Thoracic aorta (tissue), 2 donors: Measurements from ENCODE around the gene SRCIN1. TPM values are rescaled to one million over a fixed set of nuclear protein-coding genes. Genes with fewer than 3 reads are reported as not detected.
A peak's percentile ranks its signal among the peaks of the same experiment; 100 is the strongest.

Experiments used
- ATAC-seq: fragments of 150-250 bp; one replicate; pipeline ENCODE4 v1.8.0; 2017; ENCODE audit warnings: low read depth; ENCODE audit not compliant: insufficient number of reproducible peaks, low FRiP score
- DNase-seq: peaks from one replicate; pipeline ENCODE4 v3.0.0-alpha.2; 2020; ENCODE audit warnings: low spot score
- H3K27ac ChIP-seq, 2 donors: fragments of 200-600 bp; sonication (generic); 1 replicate in 1 of 2; 2 replicates in 1 of 2; pipeline ENCODE4 v1.5.1; 2016; ENCODE audit warnings: mild to moderate bottlenecking in 2 of 2, moderate library complexity in 2 of 2
- H3K27me3 ChIP-seq: fragments of 200-600 bp; sonication (generic); replicated peaks from 2 replicates; pipeline ENCODE4 v1.6.0; 2016; ENCODE audit warnings: mild to moderate bottlenecking; ENCODE audit not compliant: insufficient read depth
- H3K36me3 ChIP-seq: fragments of 200-600 bp; sonication (generic); one replicate; pipeline ENCODE4 v1.5.1; 2016
- H3K4me1 ChIP-seq, 2 donors: fragments of 200-600 bp; sonication (generic); 1 replicate in 1 of 2; 2 replicates in 1 of 2; pipeline versions ENCODE4 v1.5.1 to v1.6.0; 2016; ENCODE audit warnings: low read depth in 2 of 2, mild to moderate bottlenecking in 1 of 2; ENCODE audit not compliant: control insufficient read depth in 1 of 2
- H3K4me3 ChIP-seq: fragments of 200-600 bp; sonication (generic); 2 replicates; pipeline ENCODE4 v1.5.1; 2016; ENCODE audit warnings: mild to moderate bottlenecking
- H3K9me3 ChIP-seq: fragments of 200-600 bp; sonication (generic); 2 replicates; pipeline ENCODE4 v1.5.1; 2016
- CTCF ChIP-seq: fragments of 200-600 bp; sonication (generic); IDR thresholded peaks from one replicate; pipeline ENCODE4 v1.5.1; 2019; ENCODE audit warnings: antibody characterized with exemption
- total RNA-seq, 2 donors: library from RNA; depleted of rRNA; stranded (reverse); fragments of >200 nt; gene quantifications; one replicate each; pipeline versions ENCODE4 v1.1.0 to v1.2.3, GENCODE V29; 2016

Gene SRCIN1
- total RNA-seq, 2 donors from 2014 or later = not detected

- peaks cover 7% of the 10 kb centered on the region for H3K9me3 ChIP-seq
- H3K4me1 ChIP-seq = peaks cover 6 to 9% of the 10 kb centered on the region in 2 donors
- no peaks in the 10 kb centered on the region for H3K36me3 ChIP-seq
- no peak overlapping the region for H3K4me3 ChIP-seq
- no peak for DNase-seq
- TF ChIP-seq CTCF = no peak
- H3K27ac ChIP-seq = no peak overlapping the region
- no peak for ATAC-seq
- peaks cover 5% of the 10 kb centered on the region for H3K27me3 ChIP-seq
Observed at GRCh38 chr17:38609280-38610031, 3.7 kb upstream of the SRCIN1 start.

- no peak for TF ChIP-seq CTCF
- peaks cover 5% of the 10 kb centered on the region for H3K27me3 ChIP-seq
- H3K27ac ChIP-seq = no peak overlapping the region
- H3K4me3 ChIP-seq = no peak overlapping the region
- peaks cover 6 to 9% of the 10 kb centered on the region in 2 donors for H3K4me1 ChIP-seq
- no peak for ATAC-seq
- DNase-seq = no peak
- peaks cover 7% of the 10 kb centered on the region for H3K9me3 ChIP-seq
- no peaks in the 10 kb centered on the region for H3K36me3 ChIP-seq
Observed at GRCh38 chr17:38608648-38609047, 2.9 kb upstream of the SRCIN1 start.

- TF ChIP-seq CTCF = no peak
- H3K9me3 ChIP-seq = peaks cover 3% of the 10 kb centered on the region
- DNase-seq = no peak
- no peak overlapping the region for H3K27ac ChIP-seq
- peaks cover 5% of the 10 kb centered on the region for H3K27me3 ChIP-seq
- peak overlapping the region; percentile 72 for H3K4me3 ChIP-seq
- peaks cover 6 to 9% of the 10 kb centered on the region in 2 donors for H3K4me1 ChIP-seq
- no peaks in the 10 kb centered on the region for H3K36me3 ChIP-seq
- no peak for ATAC-seq
Observed at GRCh38 chr17:38606646-38607611, 1.2 kb upstream of the SRCIN1 start.

- ATAC-seq (no peak), DNase-seq (no peak)
- no peak for TF ChIP-seq CTCF
- H3K4me3 ChIP-seq = peak overlapping the region; percentile 58
- H3K4me1 ChIP-seq = peaks cover 6 to 9% of the 10 kb centered on the region in 2 donors
- no peak overlapping the region for H3K27ac ChIP-seq
- H3K9me3 ChIP-seq = no peaks in the 10 kb centered on the region
- H3K27me3 ChIP-seq = peaks cover 5% of the 10 kb centered on the region
- no peaks in the 10 kb centered on the region for H3K36me3 ChIP-seq
Observed at GRCh38 chr17:38605411-38605840, 326 bp downstream of the SRCIN1 start.
